ENCODE measurements around the gene PLBD2.

The PLBD2 gene

DNA sequence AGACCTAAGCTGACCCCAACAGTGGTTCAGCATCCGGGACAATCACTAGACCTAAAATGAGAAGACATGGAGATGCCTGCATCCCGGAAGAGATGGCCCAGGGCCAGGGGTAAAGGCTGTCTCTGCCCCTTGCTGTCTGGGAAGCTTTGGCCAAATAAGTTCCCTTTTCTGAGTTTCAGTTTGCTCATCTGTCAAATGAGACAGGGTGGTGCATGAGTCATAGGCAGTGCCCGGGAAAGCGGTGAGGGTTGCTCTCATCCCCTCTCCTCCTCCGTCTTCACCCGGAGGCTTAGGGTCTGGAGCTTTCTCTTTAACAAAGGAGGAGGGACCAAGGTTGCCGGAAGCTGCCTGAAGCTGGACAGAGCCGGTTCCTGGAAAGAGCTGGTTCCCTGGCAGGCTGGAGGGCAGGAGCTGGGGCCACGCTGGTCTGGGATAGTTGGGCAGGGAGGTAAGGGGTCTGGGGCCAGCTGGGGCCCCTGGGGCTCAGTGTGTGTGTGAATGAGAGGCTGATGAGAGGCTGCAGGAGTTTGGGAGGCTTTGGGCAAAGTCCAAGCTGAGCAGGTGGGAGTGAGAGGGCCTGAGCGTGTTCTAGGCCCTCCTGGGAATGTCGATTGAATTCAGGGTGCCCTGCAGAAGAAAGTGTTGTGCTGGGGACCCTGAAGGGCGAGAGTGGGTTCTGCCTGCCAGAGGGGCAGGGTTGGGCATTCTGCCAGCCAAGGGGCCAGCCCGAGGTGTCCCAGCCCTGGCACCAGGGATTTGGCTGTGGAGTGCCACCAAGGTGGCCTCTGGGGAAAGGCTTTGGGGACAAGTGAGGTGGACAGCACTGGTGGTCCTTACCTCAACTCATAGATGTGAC lies 63.9 kb downstream of the PLBD2 start, which contains the start of gene SDSL:
Gene SDSL (plus strand): TSS at position 351 of the 856 bp plus-strand sequence. CDS start 5,603 bp downstream, outside the sequence.
- peak; percentile 81 for DNase-seq

DNA sequence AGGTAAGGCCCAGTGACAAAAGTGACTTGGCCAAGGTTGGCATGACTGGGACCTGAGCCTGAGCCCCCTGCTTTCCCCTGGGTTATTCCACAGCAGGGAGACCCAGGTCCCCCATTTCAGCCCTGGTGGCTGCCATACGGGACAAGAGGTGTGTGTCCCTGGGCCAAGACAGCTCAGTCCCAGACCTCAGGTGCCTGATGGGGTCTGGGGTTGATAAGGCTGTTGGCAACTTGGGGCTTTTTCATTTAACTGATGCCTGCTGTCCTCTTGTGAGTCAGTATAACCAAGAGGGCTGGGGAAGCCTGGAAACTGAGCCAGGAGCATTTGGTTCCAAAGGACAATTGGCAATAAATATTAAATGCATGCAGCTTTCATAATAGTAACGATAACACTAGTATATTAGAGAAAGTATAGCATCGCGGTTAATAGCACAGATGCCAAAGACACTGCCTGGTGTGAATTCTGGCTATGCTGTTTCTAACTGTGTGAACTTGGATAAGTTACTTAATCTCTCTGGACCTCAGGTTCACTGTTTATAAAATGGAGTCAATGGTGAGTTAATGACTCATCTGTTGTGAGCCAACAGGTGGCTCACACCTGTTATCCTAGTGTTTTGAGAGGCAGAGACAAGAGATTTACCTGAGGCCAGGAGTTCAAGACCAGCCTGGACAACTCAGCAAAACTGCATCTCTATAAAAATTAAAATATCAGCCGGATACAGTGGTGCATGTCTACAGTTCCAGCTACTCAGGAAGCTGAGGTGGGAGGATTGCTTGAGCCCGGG lies 64.7 kb downstream of the PLBD2 start:
- no peak for DNase-seq

DNA sequence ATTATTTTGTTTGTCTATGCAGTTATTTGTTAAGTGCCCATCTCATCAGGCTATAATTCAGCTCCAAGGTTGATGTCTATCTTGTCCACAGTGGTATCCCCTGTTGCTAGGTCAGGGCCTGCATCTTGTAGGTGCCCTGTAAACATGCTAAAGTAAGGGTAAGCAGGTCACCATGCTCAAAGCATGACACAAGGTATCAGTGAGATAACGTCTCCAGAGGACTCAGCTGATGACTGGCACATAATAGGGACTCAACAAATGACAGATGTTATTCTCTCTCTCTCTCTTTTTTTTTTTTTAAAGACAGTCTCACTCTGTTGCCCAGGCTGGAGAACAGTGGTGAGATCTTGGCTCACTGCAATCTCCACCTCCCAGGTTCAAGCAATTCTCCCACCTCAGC lies 66.1 kb downstream of the PLBD2 start:
- DNase-seq = no peak

DNA sequence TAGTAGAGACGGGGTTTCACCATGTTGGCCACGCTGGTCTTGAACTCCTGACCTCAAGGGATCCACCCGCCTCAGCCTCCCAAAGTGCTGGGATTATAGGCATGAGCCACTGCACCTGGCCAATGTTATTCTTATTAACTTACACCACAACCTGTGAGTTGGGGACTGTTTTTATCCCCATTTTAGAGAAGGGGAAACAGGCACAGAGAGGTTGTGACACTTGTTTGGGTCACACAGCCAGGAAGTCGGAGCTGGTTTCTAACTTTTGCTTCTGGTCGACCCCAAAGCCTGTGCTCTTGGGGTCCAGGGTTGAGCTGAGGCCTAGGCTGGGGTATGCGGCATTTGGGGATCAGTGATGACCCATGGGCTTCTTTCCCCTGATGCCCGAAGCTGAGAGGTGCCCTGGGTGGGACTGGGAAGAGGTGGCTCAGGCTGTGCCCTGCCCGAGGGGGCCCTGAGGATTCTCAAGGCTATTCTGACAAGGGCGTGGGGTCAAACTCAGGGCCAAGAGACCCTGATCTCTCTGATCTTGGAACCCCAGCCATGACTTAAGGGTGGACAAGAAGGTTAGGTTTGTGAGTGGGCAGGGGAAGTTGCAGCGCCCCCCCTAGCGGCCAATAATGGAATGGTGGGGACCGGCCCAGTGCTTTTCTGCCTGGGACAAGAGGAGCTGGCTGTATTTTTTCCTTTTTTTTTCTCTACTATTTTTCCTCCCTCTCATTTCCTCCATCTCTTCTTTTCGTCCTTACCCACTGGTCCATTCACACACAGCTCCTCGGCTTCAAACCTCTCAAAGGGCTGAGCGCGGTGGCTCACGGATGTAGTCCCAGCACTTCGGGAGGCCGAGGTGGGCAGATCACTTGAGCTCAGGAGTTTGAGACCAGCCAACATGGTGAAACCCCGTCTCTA lies 66.8 kb downstream of the PLBD2 start:
- DNase-seq = peak; percentile 43

DNA sequence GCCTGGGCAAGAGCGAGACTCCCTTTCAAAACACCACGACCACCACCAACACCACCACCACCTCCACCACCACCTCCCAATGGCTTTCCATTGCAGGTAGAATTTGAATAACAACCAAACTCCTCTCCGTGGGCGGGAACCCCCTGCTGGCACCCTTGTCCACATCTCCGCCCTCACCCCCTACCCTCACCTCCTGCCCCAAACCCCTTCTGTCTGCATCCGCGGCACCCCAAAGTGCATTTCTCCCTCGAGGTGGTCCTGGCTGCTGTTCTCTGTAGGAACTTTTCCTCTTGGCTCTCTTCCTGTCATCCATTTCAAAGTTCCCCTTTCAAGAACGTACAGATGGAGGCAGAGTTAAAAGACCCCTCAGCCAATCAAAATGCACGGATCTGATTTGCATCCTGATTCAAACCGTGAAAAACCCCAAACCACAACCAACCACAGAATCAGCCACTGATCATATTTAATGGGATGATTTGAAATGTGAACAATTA lies 67.6 kb downstream of the PLBD2 start:
- no peak for DNase-seq

DNA sequence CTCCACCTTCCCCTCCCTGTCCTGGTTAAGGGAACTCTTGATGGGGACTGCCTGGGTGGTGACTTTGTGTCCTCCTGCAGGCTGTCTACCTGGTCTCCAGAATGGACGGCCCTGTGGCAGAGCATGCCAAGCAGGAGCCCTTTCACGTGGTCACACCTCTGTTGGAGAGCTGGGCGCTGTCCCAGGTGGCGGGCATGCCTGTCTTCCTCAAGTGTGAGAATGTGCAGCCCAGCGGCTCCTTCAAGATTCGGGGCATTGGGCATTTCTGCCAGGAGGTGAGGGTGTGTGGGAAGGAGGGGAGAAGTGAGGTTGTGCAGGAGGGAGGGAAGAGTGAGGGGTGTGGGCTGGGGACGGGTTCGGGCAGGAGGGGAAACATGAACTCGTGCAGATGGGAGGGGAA lies 69.5 kb downstream of the PLBD2 start:
- DNase-seq = no peak

DNA sequence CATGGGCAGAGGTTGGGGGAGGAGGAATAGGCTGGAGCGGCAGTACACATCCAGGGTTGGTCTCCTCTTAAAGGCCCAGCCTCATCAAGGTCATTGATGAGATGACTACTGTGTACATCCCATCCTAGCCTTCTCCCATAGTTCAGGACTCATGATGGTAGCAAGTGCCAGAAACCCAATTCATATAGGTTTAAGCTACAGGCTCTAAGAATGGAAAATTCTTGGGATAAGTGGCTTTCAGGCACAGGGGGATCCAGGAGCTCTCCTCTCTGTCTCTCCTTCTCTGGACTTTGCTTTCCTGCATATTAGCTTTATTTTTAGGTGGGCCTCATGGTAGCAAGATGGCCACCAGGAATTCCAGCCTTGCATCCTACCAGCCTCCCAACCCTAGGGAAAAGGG lies 70.1 kb downstream of the PLBD2 start:
- no peak for DNase-seq

DNA sequence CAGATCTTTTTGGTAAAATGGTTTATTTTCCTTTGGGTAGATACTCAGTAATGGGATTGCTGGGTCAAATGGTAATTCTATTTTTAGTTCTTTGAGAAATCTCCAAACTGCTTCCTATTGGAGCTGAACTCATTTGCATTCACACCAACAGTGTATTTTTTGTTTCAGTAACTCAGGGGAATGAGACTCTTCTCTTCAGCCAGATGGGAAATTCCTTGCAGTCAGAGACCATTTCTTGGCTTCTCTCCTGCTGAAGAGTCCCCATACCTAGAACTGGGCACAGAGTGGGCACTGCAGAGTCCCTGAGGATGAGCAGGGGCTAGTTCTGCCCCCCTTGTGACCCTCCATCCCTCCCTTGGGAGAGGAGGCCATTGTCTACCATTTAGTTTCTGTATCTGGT lies 74.6 kb downstream of the PLBD2 start:
- DNase-seq = no peak

DNA sequence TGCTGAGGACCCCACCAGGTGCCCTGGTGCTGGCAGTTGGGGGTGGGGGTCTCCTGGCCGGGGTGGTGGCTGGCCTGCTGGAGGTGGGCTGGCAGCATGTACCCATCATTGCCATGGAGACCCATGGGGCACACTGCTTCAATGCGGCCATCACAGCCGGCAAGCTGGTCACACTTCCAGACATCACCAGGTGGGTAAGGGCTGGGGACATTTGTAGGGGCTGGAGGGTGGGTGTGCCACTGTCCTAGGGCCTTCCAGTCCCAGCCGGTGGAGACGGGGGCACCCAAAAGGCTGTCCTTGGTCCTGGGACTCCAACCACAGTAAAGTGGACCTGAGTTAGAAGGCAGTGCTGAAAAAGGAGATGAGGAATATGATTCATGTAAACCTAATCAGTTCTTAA lies 77.0 kb downstream of the PLBD2 start:
- no peak for DNase-seq

DNA sequence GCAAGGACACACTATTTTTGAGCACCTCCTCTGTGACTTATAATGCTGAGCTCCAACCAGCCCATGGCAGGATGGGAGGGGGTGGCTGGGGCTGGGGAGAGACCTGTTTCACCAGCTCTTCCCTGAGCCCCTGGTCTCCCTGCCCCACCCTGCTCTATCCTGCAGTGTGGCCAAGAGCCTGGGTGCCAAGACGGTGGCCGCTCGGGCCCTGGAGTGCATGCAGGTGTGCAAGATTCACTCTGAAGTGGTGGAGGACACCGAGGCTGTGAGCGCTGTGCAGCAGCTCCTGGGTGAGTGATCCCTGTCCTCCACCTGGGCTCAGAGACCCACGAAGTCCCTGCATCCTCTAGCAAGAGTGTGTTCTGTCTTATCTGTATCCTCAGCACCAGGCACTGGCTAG lies 78.2 kb downstream of the PLBD2 start:
- no peak for DNase-seq

DNA sequence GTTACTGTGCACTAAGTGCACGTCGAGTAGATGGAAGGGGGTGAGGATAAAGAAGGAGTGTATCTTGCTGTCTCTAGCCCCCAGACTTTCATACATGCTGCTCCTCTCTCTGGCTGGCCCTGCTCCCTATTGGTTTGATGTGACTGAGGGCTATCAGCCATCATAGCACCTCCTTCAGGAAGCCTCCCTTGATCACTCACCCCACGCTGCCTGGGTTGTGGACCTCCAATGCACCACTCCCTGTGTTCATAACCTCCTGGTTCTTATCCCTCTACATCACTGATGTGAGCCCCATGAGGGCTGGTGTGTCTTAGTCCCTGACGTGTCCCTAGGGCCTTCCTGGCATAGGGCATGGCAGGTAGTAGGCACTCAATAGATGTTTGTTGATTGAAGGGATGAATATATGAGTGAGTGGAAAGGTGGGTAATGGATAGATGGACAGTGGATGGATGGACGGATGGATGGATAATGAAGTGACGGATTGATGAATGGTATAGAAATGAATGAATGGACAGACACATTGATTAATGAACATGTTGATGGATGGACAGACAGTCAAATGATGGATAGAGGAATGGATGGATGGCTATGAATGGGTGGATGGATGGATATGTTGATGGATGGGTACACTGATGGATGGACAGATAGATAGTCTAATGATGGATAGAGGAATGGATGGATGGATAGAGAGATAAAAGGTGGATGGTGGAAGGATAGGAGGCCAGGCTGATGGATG lies 78.8 kb downstream of the PLBD2 start:
- DNase-seq = no peak

DNA sequence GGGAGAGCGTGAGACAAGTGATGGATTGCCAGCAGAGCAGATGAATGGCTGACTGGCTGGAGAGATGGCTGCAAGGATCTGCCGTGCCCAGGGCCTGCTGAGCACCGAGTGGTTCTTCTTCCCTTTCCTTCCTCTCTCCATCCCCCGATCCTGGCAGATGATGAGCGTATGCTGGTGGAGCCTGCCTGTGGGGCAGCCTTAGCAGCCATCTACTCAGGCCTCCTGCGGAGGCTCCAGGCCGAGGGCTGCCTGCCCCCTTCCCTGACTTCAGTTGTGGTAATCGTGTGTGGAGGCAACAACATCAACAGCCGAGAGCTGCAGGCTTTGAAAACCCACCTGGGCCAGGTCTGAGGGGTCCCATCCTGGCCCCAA lies 79.3 kb downstream of the PLBD2 start:
- no peak for DNase-seq

DNA sequence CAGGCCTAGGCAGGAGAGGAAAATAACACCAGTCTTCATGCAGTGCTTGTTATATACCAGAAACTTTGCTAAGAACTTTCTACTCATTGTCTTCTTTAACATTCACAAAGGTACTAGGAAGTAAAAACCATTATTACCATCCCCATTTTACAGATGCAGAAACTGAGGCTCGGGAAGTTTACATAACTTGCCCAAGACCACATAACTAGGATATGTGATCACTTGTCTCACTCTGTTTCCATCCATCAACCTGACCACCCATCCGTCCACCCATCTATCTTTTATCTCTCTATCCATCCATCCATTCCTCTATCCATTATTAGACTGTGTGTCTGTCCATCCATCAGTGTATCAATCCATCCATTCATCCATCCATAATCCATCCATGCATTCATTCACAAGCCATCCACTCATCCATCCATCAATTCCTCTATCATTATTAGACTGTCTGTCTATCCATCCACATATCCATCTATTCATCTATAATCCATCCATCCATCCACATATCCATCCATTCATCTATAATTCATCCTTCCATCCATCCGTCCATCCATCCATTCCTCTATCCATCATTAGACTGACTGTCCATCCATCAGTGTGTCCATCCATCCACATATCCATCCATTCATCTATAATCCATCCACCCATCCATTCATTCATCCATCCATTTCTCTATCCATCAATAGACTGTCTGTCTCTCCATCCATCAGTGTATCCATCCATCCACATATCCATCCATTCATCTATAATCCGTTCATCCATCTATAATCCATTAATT lies 80.3 kb downstream of the PLBD2 start:
- DNase-seq = no peak

DNA sequence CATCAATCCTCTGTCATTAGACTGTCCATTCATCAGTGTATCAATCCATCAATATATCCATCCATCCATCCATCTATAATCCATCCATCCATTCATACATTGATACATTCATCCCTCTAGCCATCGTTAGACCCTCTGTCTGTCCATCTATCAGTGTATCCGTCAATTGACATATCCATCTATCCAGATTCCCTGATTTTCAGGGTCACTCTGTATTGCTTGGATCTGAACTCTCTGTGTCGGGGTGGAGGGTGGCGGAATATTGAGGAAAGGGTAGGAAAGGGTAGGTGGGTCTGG lies 80.9 kb downstream of the PLBD2 start:
- no peak for DNase-seq

DNA sequence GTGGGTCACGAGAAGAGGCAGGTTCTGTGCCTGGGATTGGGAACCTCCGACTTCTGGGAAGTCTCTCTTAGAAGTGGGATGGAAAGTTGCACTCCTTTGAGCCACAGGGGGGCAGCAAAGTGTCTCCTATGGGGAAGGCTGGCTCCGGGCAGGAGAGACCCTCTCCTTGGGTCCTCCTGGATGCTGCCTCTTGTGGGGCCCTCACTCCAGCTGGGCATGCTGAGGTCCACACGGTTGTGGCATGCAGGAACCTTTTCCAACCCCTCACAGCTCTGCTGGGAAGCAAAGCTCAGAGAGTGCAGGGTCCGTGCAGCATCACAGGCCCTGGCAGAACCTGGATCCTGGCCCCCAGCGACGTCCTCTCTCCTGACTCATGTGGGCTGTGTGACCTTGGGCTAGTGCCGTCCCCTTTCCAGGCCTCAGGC lies 81.2 kb downstream of the PLBD2 start:
- no peak for DNase-seq

DNA sequence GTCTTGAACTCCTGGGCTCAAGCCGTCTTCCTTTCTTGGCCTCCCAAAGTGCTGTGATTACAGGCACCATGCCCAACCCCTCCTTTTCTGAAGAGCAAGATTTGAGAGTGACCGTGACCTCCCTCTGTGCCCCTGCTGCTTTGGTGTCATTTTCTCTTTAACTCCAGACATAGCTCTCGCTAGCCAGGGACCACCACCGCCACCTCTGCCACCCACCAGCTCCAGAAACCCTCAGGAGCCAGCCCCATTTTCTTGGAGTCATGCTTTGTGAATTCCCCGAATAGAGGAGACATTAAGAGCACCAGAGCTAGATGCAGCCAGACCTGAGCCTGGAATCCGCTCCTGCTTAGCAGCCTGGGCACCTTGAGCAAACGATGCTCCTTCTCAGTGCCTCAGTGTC lies 81.9 kb downstream of the PLBD2 start:
- DNase-seq = no peak

Data from CD4-positive, alpha-beta T cell treated with Interleukin-15 for 1 hour (primary cell).